CMK (cell line): ENCODE measurements around the gene NTN4.
"Not testable (repeated sequence)": the region's sequence is repeated elsewhere in the genome, so short reads cannot be mapped to it uniquely, and the experiment has no call there.

Source experiments
- DNase-seq: peaks from one replicate; pipeline ENCODE4 v3.0.0-alpha.2; 2010; ENCODE audit warnings: low read depth

NTN4 gene

DNA sequence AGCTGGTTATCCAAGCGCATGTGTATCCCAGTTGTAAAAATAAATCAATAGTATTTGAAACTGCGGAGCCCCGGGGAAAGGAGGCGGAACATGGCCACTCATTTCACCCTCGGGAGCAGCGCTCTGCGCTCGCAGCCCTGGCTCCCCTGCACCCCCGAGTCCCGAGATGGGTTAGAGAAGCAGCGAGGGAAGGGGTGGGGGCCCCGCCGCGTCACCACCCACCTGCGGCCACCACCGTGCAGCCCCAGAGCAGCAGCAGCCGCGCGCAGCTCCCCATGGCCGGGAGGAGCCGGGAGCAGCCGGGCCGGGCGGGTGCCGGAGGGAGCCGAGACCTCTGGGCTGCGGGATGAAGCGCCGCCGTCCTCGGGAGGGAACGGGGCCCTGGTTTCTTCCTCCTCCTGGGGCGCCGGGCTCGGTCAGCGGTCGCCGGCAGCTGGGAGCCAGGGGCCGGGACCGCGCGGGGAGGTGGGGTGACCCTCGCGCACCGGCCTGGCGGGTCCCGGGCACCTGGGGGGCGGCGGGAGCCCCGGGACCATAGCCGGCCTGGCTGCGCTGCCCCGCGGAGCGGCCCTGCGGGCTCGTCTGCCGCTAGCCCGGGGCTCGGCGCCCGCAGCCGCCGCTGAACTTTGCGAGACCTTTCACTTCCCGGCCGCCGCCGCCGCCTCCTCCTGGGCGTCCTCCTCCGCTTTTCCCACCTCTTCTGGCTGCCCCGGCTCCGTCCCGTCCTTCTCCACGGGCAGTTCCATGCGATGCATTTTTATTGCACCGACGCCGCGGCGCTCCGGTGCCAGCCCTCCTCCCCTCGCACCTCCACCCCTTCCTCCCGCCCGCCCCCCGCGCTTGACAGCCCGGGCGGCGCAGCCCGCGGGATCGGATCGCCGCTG lies at the start of gene NTN4:
NTN4 (minus strand) TSS at position 732 of the 884 bp plus-strand sequence; CDS start at position 277, 455 bp downstream.
- DNase-seq = no peak

DNA sequence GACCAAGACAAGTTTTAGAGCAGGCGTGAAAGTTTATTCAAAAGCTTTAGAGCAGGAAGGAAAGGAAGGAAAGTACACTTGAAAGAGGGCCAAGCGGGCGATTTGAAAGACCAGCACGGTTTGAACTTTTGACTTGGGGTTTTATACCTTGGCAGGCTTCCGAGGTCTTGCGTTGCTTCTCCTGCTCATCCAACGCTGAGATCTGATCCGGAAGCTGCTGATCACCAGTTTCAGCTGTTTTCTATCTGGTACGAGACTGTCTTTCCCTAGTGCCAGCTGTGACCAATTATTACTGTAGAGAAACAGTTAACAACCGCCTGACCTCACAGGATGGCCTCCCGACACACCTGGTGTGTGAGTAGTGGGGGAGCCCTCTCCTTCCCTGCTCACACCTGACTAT lies 47.6 kb upstream of the NTN4 start:
- no peak for DNase-seq

DNA sequence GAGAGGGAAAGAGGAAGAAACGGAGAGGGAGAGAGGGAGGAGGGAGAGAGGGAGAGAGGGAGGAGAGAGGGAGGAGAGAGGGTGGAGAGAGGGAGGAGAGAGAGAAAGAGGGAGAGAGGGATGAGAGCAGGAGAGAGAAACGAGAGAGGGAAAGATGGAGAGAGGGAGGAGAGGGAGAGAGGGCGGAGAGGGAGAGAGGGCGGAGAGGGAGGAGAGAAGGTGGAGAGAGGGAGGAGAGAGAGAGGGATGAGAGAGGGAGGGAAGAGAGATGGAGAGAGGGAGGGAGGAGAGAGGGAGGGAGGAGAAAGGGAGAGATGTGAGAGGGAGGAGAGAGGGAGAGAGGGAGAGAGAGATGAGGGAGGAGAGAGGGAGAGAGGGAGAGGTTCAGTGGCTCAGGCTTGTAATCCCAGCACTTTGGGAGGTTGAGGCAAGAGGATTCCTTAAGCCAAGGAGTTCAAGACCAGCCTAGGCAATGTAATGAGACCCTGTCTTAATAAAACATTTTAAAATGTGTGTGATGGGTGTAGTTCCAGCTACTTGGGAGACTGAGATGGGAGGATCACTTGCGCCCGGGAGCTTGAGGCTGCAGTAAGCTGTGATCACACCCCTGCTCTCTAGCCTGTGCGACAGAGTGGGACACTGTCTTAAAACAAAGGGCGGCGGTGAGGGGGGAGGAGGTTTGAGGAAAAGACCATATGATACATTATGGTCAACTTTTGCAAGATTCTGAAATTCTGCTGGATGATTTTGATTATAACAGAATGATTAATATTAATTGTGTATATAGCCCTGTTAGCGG lies 46.9 kb upstream of the NTN4 start:
- DNase-seq = no peak

DNA sequence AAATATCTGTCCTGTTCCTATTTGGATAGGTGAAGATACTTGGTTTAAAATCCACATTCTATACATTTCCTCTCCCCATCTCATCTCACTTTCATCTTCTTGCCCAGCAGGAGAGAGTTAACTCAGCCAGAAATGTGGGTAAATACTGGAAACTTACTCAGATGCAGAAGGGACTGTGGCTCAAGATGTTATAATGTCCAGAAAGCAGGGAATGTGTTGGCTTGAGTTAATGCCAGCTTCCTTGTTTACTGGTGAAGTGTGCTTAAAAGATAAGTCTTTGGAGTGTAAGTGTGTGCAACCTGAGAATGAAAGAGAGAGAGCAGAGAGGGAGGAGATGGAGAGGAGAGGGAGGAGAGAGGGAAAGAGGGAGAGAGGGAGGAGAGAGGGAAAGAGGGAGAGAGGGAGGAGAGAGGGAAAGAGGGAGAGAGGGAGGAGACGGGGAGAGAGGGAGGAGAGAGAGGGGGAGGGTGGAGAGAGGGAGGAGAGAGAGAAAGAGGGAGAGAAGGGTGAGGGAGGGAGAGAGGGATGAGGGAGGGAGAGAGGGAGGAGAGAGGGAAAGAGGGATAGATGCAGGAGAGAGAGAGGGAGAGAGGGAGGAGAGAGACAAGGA lies 46.2 kb upstream of the NTN4 start:
- no peak for DNase-seq

DNA sequence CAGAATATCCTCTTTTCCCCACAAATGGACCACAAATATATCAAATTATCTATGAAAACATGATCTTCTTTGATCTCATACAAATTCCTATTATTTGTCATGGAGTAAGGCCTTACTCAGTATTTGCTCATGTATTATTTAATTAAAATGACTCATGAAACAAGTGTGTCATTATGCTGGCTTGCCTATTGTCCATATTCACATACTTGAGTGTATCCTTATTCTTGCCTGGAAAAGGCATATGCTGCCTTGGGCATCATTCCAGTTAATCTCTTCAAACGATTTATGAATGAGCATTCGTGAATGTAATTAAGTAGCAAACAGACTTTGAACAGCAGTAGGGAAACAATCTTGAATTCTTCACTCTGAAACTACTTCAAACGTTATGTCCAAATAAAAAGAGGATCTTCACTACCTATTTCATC lies 45.6 kb upstream of the NTN4 start:
- DNase-seq = no peak

DNA sequence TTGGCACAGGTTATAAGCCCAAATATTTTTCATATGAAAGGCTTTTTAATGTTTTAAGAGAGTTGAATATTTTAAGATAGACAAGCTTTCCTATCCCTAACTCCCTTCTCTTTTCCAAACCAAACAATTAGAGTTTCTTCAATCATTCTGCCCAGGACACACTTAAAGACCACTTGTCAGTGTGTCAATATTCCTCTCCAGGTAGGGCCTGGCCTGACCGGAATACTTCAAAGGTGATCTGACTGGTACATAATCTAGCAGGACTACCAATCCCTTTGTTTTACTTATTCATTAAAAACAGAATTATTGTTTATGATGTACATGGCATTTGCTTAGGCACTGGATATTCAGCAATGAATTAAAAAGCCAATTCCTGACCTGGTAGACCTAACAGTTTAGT lies 44.0 kb upstream of the NTN4 start:
- DNase-seq = no peak

DNA sequence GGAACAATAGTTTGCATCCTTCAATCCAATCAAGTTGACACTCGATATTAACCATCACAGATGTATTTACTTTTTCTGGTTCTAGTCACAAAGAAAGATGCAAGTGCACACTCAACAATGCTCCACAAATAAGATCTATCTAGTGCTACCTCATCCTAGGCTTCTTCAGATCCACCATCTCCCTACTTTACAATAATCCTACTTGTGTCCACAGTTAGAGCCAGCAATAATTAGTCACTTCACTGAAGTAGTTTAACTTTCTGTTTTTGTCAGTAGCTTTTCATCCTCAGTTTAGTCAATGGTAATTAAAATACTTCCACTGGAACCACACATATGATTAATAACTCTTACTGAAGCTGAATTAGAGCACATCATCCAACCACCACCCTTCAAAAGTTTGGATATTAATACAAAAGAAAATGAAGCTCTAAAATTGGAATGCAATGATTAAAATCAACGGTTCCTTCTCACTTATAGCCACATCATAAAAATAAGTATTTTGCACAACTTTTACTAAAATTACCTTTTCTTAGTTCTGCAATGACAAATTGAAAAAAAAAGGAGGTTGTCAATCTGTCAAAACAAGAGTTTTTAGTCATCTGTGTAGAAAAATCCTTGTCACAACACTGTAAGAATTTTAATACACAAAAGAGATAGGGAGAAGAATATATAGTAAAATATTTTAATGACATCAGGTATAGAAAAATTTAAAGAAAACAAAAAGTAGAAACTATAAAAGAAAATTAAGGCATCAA lies 39.9 kb upstream of the NTN4 start:
- DNase-seq = no peak

DNA sequence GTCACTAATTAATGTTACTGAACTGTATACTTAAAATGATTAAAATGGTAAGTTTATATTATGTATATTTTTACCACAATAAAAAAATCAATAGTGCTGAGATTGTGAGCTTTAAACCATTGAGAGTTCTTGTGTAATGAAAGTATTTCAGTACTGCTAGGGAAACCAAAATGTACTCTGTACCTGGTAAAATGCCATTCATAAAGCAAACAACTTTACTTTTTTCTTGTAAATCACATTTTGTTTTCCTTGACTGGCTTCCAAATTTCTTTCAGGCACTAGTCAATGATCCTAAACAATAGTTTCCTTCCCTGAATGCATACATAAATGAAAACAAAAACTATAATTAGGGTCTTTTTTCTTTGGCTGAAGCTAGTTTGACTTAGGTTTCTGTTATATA lies 38.8 kb upstream of the NTN4 start:
- no peak for DNase-seq

DNA sequence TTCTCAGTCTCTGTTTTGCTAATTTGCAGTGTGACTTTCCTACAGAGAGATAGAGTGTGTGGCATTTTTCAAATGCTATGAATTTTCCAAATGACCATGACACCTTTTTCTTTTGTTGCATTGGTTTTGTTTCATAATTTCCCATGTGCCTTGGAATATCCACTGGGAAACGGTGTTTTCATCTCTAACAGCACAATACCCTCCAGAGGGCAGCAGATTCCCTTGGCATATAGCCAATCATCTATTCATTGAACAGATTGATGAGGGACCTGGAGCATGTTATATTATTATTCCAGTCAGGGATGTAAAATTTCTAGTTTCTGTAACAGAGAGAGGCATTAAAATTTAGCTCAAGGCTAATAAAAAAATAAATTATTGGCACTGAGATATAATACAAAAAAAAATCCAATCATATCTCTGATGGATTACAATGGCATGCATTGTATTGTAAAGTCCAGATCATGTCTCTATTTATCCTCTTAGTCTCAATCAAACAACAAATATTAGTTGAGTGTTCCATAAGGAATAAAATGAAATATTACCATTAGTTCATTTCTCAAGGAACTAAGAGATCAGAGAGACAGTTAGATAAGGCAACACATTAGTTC lies 29.6 kb upstream of the NTN4 start:
- DNase-seq = no peak

DNA sequence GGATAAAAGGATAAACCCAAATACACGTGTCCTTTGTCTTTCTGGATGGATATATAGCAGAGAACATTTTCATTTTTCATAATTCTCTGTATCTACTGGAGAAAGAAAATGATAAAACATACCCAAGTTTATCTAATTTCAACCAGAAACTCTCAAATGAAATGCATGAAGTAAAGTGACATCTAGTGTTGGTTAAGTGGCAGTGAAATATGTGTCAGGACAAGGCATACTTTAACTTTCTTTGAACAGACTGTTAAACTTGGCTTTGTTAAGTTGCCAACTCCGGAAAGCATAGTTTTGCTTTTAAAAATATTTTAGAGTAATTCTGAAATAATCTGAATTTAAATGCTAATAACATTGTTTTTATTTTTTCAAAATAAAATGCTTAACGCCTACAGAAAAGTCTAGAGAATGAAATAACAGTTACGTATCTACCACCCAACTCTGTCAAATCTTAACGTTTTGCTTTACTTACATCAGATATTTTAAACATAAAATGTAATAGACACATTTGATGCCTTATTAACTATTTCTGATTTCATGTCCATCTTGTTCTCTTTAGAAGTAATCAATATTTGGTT lies 25.2 kb upstream of the NTN4 start:
- no peak for DNase-seq

DNA sequence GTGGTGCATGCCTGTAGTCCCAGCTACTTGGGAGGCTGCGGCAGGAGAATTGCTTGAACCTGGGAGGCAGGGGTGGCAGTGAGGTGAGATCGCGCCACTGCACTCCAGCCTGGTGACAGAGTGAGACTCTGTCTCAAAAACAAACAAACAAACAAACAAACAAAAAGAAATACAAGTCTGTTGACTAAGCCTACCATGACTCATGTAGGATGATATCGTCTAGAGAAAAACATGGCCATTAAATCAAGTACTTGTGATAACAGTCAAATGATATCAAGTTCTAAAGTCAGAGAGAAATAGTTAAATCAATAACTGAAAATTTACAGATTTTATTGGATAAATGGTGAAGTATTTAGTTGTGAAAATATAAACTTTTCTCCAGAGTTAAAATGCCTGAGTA lies 21.6 kb upstream of the NTN4 start:
- not testable (repeated sequence) for DNase-seq

DNA sequence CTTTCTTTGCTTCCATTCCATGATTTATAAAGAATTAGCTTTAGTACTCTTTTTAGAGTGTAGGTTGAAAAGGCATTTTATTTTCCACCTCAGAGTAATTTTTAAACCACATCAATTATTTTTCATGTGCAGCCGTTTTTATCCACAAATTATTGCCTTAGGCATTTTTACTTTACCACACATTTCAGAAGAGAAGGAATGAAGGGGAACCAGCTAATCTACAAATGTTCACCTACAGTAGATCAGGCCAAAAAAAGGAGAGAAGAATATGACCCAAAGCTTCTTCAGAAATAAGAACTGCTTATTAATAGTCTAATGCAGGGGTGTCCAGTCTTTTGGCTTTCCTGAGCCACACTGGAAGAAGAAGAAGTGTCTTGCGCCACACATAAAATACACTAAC lies 19.8 kb upstream of the NTN4 start:
- DNase-seq = no peak

DNA sequence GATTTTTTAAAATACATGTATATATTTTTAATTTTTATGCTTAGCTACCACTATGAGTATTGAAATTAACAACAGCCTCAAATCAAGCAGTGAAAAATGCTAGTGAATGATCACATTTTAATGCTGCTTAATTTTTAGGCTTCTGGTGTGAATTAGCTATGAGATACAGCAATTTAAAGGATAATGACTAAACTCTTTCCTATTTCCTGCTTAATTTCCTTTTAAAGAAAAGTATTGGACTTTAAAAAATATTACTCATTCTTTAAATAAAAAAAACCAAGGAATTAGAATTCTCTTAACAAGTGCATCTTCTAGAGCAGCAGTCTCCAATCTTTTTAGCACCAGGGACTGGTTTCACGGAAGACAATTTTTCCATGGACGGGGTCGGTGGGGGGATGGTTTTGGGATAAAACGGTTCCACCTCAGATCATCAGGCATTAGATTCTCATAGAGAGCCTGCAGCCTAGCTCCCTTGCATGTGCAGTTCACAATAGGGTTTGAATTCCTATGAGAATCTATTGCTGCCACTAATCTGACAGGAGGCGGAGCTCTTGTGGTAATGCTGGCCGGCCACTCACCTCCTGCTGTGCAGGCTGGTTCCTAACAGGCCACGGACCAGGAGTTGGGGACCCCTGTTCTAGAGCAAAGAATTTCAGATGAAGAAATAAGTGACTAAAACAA lies 18.6 kb upstream of the NTN4 start:
- no peak for DNase-seq

DNA sequence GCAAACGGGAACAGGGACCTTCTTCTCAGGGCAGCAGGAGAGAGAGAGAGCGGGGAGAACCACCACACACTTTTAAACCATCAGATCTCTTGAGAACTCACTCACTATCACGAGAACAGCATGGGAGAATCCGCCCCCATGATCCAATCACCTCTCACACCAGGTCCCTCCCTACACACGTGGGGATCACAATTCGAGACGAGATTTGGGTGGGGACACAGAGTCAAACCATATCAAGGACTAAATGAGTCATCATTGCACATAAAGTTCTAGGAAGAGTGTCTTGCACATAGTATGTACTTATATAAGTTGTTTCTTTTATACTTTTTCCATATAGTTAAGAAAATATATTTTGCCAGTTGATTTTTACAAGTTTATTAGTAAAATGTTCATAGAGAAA lies 17.6 kb upstream of the NTN4 start:
- DNase-seq = no peak

DNA sequence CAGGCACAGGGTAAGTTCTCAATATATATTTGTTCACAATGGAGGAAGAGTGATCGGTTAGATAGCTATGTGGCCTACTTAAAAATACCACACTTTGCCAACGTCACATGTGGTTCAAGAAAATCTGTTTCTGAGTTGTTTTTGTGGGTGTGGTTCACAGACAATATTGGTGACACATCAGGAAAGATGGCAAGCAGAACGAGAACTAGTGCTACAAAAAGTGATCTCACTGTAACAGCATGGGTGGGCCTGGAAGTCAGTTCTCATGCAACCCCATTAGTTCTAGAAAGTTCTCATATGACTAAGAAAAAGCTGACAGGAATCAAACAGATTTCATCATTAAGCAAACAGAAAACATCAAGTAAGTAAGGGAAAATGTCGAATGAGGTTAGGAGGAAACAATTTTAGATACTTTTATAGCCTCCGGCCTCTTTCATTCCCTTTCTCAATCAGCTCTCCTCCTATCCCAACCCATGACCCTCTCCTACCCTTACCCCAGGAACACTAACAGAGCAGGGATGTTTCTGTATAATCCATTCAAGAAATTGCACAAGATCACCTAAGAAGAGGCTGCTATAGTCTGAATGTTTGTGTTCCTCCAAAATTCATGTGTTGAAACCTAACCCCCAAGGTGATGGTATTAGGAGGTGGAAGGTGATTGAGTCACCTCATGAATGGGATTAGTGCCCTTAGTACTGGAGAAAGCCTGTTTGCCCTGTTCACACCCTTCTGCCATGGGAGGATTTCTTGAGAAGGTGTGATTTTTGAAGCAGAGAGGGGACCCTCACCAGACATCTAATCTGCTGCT lies 15.5 kb upstream of the NTN4 start:
- DNase-seq = no peak

DNA sequence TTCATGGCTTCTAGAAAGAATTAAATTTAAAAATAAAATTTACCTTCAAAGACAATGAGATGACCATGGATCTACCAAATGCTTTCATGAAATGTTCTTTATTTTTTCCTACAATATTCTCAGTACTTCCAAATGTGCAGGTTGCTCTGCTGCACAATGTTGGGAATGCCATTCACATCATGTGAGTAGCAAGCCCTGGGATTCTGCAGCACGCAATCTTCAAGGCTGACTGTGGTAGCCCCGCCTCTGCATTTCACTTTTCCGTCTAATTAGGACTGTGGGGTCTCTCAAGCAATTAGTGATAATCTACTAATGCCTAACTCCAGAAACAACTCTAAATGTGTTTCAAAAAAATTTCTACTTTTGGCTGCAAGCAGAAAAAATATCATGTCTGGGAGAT lies 13.7 kb upstream of the NTN4 start:
- DNase-seq = no peak

DNA sequence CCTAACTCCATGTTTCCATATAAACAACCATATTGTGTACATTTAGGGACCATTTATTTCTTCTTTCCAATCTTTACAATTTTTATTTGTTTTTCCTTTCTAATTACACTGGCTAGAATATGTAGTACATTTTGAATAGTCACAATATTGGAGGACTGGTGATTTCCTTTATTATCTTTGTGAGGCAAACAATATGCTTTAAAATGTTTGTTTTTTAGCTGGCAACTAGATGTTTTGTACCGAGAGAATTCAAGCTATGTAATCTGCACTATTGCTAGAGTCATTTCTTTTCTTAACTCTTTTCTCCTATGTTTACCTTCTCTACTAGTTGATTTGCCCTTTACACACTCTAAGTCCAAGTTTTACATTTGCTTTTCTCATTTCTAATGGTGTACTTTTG lies 13.3 kb upstream of the NTN4 start:
- DNase-seq = no peak

DNA sequence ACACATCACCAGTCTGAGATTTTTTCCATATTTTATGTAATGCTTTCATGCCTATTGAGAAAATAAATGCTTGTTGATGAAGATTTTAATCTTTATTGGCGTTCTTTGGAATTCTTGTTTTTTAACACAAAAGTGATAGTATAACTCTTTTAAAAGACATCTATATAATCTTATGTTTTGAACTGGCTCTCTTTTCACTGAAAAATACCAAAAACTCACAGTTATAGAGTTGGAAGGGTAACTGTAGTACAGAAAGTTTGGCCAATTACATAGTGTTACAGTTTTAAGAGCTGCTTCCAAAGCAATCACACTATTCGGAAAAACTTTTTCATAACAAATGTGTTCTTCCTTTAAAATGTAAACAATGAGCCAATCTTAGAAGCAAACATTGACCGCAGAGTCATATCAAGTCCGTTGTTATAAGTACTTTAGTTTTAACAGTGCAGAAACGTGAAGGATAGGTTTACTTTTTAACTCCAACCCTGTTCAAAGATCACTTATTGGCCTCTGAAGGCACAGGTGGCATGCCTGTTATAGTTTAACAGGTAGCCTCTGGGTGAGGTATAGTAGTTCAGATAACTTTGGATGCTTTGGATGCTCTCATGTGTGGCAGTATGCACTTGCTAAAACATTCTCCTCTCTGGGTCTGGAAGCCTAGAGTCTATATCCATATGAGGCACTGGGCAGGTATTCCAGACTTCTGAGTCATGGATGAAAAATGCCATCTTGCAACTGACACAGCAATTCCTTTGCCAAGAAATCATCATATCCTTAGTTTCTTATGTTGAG lies 12.1 kb upstream of the NTN4 start:
- DNase-seq = no peak

DNA sequence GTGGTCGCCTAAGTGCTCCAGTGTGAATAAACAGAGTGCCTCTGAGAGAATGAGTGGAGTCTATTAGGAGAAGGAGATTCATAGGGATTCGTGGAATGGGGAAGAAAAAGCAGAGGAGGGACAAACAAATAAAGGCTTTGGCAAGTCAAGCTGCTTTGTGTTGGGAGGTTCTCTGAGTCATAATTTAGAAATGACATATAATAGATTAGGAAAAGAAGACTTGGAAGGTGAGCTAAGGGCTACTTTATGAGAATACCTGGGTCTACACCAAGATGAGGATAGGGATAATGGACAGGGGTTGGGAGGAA lies 6.4 kb upstream of the NTN4 start:
- no peak for DNase-seq
